HG02759 (cell line): Measurements from ENCODE around the gene C1QC.
"Not testable (repeated sequence)": the region's sequence is repeated elsewhere in the genome, so short reads cannot be mapped to it uniquely, and the experiment has no call there.

ENCODE experiments used
- ATAC-seq: cut with Tn5 transposase; IDR thresholded peaks from one replicate; pipeline ENCODE4 v1.9.1; 2021; ENCODE audit warnings: mild to moderate bottlenecking, moderate library complexity; ENCODE audit not compliant: unreplicated experiment

Gene C1QC

DNA sequence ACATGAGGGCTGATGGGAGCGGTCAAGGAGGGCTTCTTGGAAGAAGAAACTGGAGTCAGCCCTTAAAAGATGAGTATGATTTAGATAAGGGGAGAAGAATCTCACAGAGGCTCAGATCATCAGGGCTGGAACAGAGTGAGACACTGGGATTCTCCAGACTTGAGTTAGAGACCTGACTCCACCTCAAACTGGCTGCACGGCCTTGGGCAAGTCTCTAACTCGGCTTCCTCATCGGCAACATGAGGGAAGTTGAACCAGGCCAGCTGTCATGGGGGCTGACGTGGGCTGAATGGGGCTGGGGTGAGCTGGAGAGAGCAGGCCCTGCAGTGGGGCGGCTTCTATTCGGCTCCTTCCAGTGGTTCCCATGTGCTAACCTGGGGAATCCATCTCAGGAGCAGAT, 2.5 kb downstream of the C1QC start:
- no peak for ATAC-seq

GRCh38 chr1:22646384-22646783, 3.0 kb downstream of the C1QC start:
- no peak for ATAC-seq

DNA sequence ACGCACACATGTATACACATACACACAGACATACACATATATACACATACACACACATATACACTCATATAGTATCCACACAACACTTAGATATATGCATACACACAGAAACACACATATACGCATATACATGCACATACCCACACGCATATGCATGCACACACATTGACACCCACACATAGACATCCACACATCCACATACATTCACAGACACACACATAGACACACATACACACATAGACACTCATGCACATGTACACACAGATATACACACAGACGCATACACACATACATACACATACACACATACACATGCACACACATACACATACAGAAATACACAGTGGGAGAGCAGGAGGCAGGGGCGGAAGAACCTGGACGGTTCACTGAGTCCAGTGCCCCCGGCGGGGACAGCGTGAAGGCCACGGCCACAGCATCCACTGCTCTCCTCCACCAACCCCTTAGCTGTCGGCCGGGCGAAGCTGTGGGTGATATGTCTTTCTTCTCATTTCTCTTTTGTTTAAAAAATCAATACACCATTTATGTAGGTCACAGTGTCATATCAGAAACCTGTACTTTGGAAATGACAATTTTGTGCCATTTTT, 6.8 kb downstream of the C1QC start:
- ATAC-seq = no peak

- ATAC-seq = no peak
Measured at GRCh38 chr1:22651941-22652856, 8.8 kb downstream of the C1QC start.

DNA sequence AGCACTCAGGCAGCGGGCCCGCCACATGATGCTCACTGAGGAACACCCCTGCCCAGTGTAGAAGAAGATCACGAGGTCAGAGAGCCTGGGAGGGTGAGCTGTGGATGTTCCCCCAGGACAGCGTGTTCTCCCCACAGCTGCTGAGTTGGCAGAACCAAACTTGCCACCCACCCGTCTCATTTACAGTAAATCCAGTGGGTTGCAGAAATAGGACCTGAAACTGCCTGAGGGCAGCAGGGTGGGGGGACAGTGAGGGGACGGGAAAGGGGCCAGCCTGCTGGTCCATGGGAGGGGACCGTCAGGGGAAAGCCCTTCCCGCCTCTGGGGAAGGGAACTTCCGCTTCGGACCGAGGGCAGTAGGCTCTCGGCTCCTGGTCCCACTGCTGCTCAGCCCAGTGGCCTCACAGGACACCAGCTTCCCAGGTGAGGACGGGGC, 9.5 kb downstream of the C1QC start, which contains the start of gene C1QB:
C1QB (plus strand) TSS at position 356 of the 436 bp plus-strand sequence. CDS start 6,227 bp downstream, outside the sequence.
- ATAC-seq = no peak

DNA sequence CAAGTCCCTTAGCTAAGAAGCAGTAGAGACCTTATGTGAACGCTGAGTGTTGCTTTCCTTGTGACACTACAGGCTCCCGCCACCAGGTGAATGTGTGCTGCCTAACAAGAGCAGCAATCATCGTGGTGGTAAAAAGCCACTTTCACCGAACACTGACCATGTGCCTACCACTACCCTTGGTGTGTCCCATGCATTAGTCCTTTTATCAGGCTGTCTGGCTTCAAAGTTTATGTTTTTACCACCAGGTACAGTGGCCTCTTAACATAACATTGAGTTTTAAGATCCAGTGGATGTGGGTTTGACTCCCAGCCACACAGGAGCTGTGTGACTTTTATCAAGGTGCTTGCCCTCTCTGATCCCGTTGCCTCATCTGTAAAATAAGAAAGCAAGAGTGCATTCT, 11.3 kb downstream of the C1QC start:
- ATAC-seq = no peak

DNA sequence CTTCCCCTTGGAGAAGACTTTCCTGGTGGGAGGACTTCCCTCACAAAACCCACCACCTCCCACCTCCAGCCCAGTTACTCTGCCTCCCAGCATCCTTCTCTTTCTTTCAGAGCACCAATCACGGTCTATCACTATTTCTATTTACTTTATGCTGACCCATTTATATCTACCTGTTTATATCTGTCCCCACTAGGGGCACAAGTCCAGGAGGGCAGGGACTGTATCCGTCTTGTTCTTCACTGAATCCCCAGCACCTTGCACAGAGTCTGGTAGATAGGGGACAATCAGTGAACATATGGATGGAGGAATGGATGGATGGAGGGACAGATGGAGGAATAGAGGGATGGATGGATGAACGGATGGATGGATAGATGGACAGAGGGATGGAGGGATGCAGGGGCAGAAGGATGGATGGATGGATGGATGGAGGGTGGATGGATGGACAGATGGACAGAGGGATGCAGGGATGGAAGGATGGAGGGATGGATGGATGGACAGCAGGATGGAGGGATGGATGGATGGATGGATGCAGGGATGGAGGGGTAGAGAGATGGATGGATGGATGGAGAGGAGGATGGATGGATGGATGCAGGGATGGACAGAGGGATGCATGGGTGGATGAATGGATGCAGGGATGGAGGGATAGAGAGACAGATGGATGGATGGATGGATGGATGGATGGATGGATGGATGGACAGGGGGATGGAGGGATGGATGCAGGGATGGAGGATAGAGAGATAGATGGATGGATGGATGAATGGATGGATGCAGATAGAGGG, 15.1 kb downstream of the C1QC start:
- ATAC-seq = no peak

GRCh38 chr1:22660716-22661241, 17.3 kb downstream of the C1QC start:
- ATAC-seq = no peak

- ATAC-seq = no peak
Measured at GRCh38 chr1:22661880-22662279, 18.4 kb downstream of the C1QC start.

GRCh38 chr1:22662318-22662717, 18.9 kb downstream of the C1QC start:
- no peak for ATAC-seq

DNA sequence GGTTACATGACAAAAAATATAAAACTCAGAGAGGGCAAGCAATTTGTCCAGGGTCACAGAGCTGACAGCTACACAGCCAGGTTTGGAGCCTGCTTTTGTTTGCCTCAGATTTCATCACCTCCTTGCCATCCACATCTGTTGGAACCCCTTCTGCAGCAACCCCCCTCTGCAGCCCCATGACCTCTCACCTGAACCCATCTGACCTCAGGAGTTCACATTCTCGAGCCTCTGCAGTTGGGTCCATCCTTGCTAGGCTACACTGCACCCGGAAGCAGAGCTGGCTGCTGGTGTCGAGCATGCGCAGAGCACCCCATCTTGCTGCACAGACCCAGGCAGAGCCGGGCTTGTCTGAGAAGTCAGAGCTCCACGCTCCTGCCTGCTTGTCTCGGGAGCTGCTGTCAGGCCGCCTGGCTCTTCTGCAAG, 19.6 kb downstream of the C1QC start:
- ATAC-seq = no peak

DNA sequence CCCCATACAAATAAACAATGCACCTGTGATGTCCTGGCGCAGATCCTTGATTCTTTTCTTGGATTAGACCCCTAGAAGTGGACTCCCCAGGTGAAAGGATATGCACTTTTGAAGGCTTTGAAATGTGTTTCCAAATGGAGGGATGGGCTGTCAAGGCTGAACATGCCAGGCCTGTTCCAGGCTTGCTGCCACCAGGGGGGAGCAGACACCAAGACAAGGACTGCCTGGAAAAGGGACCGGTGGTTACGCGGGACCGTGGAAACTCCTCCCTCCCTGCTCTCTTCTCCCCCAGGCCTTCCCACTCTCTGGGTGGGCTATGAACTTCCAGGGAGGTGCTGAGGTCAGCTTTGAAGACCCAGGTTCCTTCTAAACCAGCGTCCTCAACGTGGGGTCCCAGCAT, 22.3 kb downstream of the C1QC start:
- ATAC-seq = no peak

GRCh38 chr1:22666412-22666811, 23.0 kb downstream of the C1QC start:
- no peak for ATAC-seq

- not testable (repeated sequence) for ATAC-seq
Measured at GRCh38 chr1:22668840-22669239, 25.4 kb downstream of the C1QC start.

GRCh38 chr1:22670352-22670975, 27.0 kb downstream of the C1QC start:
- no peak for ATAC-seq

DNA sequence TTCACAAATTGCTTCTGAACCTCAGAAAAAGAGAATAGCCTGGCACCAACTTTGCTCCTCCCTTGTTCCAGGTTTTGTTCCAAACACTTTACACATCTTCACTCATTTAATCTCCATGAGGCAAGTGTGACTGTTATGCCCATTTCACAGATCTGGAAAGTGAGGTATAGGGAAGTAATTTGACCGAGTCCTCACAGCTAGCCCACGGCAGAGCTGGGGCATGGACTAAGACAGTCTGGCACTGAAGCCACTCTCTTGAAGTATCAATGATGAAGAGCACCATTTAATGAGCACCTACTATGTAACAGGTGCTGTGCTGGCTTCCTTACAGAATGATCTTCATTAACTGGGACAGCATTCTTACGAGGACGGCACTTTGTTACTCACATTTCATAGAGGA, 28.6 kb downstream of the C1QC start:
- ATAC-seq = no peak

DNA sequence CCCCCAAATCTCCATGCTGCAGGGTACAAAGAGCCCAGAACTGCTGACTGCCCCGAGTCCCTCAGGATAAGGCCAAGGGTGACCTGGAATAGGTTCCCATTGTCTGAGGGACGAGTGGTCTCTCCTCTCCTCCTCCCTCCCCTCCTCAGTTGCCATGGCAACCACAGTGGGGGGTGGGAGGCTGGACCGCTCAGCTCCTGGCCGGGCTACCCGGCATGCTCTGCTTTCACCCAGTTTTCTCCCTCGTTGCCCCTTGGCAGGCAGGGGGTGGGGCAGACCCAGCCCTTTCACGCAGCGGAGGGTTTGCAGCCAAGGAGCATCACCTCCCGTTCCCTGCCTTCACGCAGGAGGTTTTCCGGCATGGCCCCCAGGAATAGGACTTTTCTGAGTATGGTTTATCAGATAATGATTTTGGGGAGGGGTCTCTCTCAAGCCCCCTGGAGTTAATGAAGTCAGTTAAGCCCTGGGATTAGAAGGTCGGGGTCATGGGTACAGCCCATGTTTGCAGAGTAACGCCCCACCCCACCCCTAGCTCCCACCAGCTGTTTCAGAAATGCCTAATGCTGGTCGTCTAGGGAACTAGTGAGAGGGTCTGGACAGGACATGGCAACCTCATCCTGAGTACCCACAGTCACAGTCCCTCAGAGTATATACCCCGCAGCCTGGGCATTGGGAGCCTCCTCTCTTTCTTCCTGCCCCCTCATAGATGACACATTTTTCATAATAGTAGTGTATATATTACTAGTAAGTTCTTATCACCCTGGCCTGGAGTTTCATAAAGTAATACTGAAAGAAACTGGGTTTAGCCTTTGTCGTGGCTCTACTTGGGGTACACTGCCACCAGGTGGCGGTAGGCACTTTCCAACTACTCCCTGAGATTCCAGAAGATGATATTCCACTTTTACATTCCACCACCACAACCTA, 30.3 kb downstream of the C1QC start:
- ATAC-seq = no peak

DNA sequence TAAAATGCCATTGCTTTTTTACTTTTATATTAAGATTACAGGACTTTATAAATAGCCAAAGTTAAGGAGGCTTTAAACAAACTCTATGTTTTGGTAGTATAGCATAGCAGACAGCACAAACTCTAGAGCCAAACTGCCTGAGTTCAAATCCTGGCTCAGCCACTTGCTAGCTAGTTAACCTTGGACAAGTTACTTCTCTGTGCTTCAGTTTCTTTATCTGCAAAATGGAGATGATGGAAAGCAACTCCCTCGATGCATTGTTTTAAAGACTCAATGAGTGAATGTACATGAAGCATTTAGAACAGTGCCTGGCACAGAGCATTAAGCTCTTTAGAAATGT, 30.9 kb downstream of the C1QC start:
- no peak for ATAC-seq

DNA sequence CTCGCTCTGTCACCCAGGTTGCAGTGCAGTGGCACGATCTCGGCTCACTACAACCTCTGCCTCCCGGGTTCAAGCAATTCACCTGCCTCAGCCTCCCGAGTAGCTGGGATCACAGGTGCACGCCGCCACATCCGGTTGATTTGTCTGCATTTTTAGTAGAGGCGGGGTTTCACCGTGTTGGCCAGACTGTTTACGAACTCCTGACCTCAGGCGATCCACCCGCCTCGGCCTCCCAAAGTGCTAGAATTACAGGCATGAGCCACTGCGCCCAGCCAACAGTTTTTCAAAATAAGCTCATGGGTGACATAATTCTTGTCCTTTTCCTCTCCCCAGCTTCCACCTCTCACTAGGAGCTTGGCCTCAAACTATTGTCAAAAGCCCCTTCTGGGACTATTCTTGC, 32.7 kb downstream of the C1QC start:
- ATAC-seq = not testable (repeated sequence)
